ENCODE measurements around the gene KIRREL3. TPM values are rescaled to one million over a fixed set of nuclear protein-coding genes. Genes with fewer than 3 reads are reported as not detected.

The KIRREL3 gene
- polyA plus RNA-seq, 2 of the 4 experiments (the other 2 are of a cell fraction) = 3.0 to 11.0 TPM

DNA sequence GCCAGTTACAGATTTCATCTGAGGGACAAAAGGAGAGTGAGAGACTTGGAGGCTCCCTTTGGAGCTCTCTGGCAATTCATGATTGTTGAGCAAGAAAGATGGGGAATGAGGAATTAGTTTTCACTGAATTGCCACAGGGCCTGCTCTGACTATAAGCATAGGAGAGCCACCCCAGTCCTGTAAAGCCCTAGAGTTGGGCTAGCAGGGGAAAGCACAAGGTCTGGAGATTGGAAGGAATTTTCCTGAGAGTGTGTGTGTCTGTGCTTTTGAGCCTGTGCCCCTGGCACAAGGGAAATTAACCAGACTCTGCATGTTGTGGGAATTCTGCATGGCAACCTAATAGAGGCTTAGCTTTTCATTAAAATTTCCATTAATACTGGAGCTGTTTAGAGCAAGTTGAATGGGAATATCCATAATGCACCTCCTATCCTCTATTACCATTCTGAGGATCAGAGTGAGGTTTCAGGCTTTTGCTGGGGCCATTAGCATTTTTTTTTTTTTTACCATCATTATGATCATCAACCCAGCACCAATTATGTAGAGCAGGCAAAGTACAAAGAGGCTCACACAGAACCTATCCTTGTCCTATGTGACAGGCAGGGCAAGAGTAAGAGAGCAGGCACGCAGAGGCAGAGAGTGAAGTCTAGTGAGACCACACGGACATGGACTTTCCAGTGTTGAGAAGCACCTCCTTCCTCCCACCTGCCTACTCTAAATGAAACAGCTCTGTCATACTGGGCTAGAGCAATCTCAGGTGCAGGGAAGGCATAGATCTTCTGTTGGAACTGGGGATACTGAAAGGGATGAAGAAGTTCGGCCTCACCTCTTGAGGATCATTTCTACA lies 336.6 kb downstream of the KIRREL3 start (continued):
- TF ChIP-seq, protein P1, sequence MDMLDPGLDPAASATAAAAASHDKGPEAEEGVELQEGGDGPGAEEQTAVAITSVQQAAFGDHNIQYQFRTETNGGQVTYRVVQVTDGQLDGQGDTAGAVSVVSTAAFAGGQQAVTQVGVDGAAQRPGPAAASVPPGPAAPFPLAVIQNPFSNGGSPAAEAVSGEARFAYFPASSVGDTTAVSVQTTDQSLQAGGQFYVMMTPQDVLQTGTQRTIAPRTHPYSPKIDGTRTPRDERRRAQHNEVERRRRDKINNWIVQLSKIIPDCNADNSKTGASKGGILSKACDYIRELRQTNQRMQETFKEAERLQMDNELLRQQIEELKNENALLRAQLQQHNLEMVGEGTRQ (IDR thresholded peaks at IDR 0.05) = no peak
- TF ChIP-seq, protein P2, sequence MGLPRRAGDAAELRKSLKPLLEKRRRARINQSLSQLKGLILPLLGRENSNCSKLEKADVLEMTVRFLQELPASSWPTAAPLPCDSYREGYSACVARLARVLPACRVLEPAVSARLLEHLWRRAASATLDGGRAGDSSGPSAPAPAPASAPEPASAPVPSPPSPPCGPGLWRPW (IDR thresholded peaks at IDR 0.05) = no peak
- no peak for TF ChIP-seq NPAS2 (CRISPR knock-in tag; IDR thresholded peaks at IDR 0.05; ENCODE audit: borderline replicate concordance)
- no peak for TF ChIP-seq RCOR1 (IDR thresholded peaks at IDR 0.05; ENCODE audit: low read depth, low read length)
- no peak for TF ChIP-seq TFCP2L1 (CRISPR knock-in tag; IDR thresholded peaks at IDR 0.05)
- TF ChIP-seq EP300 (IDR thresholded peaks at IDR 0.05) = no peak
- no peak for TF ChIP-seq CHD2 (IDR thresholded peaks at IDR 0.05; ENCODE audit: low read length, partially characterized antibody)
- TF ChIP-seq NR3C1 (IDR thresholded peaks at IDR 0.05) = no peak
- TF ChIP-seq FOXS1 (CRISPR knock-in tag; IDR thresholded peaks at IDR 0.05) = no peak

DNA sequence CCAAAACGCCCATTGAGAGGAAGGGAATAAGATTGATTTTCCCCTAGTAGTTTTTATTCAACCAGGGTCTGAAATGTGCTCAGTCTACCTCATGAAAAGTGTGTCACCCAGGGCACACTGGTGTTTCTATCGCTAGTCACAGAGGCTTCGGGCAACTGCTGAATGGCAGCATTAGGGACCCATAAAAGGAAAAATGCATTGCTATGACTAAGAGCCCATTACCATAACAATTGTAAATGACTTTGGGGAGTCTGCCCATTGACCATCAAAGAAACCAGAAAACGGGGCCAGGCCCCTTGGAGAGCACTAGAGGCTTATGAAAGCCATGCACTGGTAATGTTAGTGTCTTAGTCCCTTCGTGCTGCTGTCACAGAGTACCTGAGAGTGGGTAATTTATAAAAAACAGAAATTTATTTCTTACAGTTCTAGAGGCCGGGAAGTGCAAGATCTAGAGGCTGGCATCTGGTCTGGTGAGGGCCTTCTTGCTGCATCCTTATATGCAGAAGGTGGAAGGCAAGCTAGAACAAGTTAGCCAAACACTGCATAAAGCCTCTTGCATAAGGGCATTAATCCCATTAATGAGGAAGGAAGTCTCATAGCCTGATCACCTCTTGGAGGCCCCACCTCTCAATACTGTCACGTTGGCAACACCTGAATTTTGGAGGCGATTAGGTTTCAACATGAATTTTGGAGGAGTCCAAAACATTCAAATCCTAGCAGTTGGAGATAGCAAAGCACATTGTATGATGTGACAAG lies 338.4 kb downstream of the KIRREL3 start:
- Histone ChIP-seq H3K9me3 (no peaks in the 10 kb centered on the region), H3K4me3 (no peak overlapping the region), H3K4me2 (no peak overlapping the region), H3K27ac (no peak overlapping the region), H3K4me1 (no peaks in the 10 kb centered on the region)
- CTCF ChIA-PET = interaction anchor here (1.9 kb wide), 1 partner anchor 55 kb away, joined by 5 read pairs; no protein-coding TSS in a partner anchor
- 66% methylated on average over 8 of the region's 8 CpGs for WGBS (ENCODE audit: missing lambda C conversion rate)
- ATAC-seq = no peak
- POLR2A ChIA-PET = no interaction called here
- no peak for DNase-seq (ENCODE audit: low read depth in 1 of 2, low spot score in 1 of 2)
- FAIRE-seq = no peak
- TF ChIP-seq NR3C1 (IDR thresholded peaks at IDR 0.05) = no peak
- no peak for TF ChIP-seq ZSCAN20 (CRISPR knock-in tag; IDR thresholded peaks at IDR 0.05)
- TF ChIP-seq BHLHE40 (IDR thresholded peaks at IDR 0.05; ENCODE audit: low read depth, low read length) = no peak
- TF ChIP-seq, protein P3, sequence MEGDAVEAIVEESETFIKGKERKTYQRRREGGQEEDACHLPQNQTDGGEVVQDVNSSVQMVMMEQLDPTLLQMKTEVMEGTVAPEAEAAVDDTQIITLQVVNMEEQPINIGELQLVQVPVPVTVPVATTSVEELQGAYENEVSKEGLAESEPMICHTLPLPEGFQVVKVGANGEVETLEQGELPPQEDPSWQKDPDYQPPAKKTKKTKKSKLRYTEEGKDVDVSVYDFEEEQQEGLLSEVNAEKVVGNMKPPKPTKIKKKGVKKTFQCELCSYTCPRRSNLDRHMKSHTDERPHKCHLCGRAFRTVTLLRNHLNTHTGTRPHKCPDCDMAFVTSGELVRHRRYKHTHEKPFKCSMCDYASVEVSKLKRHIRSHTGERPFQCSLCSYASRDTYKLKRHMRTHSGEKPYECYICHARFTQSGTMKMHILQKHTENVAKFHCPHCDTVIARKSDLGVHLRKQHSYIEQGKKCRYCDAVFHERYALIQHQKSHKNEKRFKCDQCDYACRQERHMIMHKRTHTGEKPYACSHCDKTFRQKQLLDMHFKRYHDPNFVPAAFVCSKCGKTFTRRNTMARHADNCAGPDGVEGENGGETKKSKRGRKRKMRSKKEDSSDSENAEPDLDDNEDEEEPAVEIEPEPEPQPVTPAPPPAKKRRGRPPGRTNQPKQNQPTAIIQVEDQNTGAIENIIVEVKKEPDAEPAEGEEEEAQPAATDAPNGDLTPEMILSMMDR (IDR thresholded peaks at IDR 0.05) = no peak
- TF ChIP-seq, protein P4, sequence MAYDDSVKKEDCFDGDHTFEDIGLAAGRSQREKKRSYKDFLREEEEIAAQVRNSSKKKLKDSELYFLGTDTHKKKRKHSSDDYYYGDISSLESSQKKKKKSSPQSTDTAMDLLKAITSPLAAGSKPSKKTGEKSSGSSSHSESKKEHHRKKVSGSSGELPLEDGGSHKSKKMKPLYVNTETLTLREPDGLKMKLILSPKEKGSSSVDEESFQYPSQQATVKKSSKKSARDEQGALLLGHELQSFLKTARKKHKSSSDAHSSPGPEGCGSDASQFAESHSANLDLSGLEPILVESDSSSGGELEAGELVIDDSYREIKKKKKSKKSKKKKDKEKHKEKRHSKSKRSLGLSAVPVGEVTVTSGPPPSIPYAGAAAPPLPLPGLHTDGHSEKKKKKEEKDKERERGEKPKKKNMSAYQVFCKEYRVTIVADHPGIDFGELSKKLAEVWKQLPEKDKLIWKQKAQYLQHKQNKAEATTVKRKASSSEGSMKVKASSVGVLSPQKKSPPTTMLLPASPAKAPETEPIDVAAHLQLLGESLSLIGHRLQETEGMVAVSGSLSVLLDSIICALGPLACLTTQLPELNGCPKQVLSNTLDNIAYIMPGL (CRISPR knock-in tag; IDR thresholded peaks at IDR 0.05; ENCODE audit: borderline replicate concordance) = no peak
- TF ChIP-seq CBX8 (IDR thresholded peaks at IDR 0.05) = no peak
- no peak for TF ChIP-seq ESRRA (IDR thresholded peaks at IDR 0.05; ENCODE audit: borderline replicate concordance, low read length)
- TF ChIP-seq PHF8 (IDR thresholded peaks at IDR 0.05; ENCODE audit: borderline replicate concordance, low read depth) = no peak
- no peak for TF ChIP-seq GATA3 (IDR thresholded peaks at IDR 0.05; ENCODE audit: borderline replicate concordance)
- no peak for TF ChIP-seq CBX2 (IDR thresholded peaks at IDR 0.05; ENCODE audit: borderline replicate concordance, low read depth)
- TF ChIP-seq, protein P5, sequence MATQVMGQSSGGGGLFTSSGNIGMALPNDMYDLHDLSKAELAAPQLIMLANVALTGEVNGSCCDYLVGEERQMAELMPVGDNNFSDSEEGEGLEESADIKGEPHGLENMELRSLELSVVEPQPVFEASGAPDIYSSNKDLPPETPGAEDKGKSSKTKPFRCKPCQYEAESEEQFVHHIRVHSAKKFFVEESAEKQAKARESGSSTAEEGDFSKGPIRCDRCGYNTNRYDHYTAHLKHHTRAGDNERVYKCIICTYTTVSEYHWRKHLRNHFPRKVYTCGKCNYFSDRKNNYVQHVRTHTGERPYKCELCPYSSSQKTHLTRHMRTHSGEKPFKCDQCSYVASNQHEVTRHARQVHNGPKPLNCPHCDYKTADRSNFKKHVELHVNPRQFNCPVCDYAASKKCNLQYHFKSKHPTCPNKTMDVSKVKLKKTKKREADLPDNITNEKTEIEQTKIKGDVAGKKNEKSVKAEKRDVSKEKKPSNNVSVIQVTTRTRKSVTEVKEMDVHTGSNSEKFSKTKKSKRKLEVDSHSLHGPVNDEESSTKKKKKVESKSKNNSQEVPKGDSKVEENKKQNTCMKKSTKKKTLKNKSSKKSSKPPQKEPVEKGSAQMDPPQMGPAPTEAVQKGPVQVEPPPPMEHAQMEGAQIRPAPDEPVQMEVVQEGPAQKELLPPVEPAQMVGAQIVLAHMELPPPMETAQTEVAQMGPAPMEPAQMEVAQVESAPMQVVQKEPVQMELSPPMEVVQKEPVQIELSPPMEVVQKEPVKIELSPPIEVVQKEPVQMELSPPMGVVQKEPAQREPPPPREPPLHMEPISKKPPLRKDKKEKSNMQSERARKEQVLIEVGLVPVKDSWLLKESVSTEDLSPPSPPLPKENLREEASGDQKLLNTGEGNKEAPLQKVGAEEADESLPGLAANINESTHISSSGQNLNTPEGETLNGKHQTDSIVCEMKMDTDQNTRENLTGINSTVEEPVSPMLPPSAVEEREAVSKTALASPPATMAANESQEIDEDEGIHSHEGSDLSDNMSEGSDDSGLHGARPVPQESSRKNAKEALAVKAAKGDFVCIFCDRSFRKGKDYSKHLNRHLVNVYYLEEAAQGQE (IDR thresholded peaks at IDR 0.05) = no peak
- TF ChIP-seq KDM5A (IDR thresholded peaks at IDR 0.05) = no peak
- no peak for TF ChIP-seq HOXB5 (CRISPR knock-in tag; IDR thresholded peaks at IDR 0.05)
- TF ChIP-seq, protein P6, sequence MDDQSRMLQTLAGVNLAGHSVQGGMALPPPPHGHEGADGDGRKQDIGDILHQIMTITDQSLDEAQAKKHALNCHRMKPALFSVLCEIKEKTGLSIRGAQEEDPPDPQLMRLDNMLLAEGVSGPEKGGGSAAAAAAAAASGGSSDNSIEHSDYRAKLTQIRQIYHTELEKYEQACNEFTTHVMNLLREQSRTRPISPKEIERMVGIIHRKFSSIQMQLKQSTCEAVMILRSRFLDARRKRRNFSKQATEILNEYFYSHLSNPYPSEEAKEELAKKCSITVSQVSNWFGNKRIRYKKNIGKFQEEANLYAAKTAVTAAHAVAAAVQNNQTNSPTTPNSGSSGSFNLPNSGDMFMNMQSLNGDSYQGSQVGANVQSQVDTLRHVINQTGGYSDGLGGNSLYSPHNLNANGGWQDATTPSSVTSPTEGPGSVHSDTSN (IDR thresholded peaks at IDR 0.05) = no peak
- TF ChIP-seq JUN (IDR thresholded peaks at IDR 0.05) = no peak
- TF ChIP-seq HEYL (CRISPR knock-in tag; IDR thresholded peaks at IDR 0.05) = no peak
- TF ChIP-seq TFCP2L1 (CRISPR knock-in tag; IDR thresholded peaks at IDR 0.05) = no peak
- no peak for TF ChIP-seq HOXB13 (CRISPR knock-in tag; IDR thresholded peaks at IDR 0.05; ENCODE audit: low read depth)
- TF ChIP-seq MYC (IDR thresholded peaks at IDR 0.05; ENCODE audit: borderline replicate concordance, low read length) = no peak

Measured in A549 (cell line).